HG03064 (cell line): Measurements from ENCODE around the gene ADD1.
"Not testable (repeated sequence)": the region's sequence is repeated elsewhere in the genome, so short reads cannot be mapped to it uniquely, and the experiment has no call there.

Experiments
- ATAC-seq: cut with Tn5 transposase; IDR thresholded peaks from one replicate; pipeline ENCODE4 v1.9.1; 2021; ENCODE audit warnings: low read depth; ENCODE audit not compliant: unreplicated experiment

The ADD1 gene

GRCh38 chr4:2960450-2960849 lies 116.8 kb downstream of the ADD1 start:
- ATAC-seq = not testable (repeated sequence)

- ATAC-seq = no peak
Measured at GRCh38 chr4:2961421-2961810, 117.8 kb downstream of the ADD1 start.

GRCh38 chr4:2961811-2962441 lies 118.3 kb downstream of the ADD1 start:
- ATAC-seq = no peak

GRCh38 chr4:2962614-2963174 lies 119.0 kb downstream of the ADD1 start:
- peak; percentile 29 for ATAC-seq

GRCh38 chr4:2963175-2963965 lies 119.7 kb downstream of the ADD1 start, which contains the start of the genes GRK4 and NOP14:
Gene GRK4, plus strand, starts transcription at chr4:2963571. Its CDS starts 500 bp downstream, at chr4:2964071.
Gene NOP14, minus strand, starts transcription at chr4:2963406. Its CDS starts 87 bp downstream, at chr4:2963319.
- peak; percentile 72 for ATAC-seq

- peak; percentile 34 for ATAC-seq
Measured at GRCh38 chr4:2963966-2964471, 120.4 kb downstream of the ADD1 start.

GRCh38 chr4:2964706-2965258 lies 121.1 kb downstream of the ADD1 start:
- no peak for ATAC-seq

- ATAC-seq = no peak
Measured at GRCh38 chr4:2965262-2965661, 121.6 kb downstream of the ADD1 start.

GRCh38 chr4:2968381-2968780 lies 124.7 kb downstream of the ADD1 start:
- ATAC-seq = no peak

- no peak for ATAC-seq
Measured at GRCh38 chr4:2971275-2971674, 127.6 kb downstream of the ADD1 start.

GRCh38 chr4:2977211-2978088 lies 133.8 kb downstream of the ADD1 start:
- no peak for ATAC-seq
